NAMALWA (cell line): Measurements from ENCODE around the gene GRP.

Experiments
- DNase-seq: peaks from one replicate; pipeline ENCODE4 v3.0.0-alpha.2; 2015; ENCODE audit warnings: low spot score

The GRP gene

DNA sequence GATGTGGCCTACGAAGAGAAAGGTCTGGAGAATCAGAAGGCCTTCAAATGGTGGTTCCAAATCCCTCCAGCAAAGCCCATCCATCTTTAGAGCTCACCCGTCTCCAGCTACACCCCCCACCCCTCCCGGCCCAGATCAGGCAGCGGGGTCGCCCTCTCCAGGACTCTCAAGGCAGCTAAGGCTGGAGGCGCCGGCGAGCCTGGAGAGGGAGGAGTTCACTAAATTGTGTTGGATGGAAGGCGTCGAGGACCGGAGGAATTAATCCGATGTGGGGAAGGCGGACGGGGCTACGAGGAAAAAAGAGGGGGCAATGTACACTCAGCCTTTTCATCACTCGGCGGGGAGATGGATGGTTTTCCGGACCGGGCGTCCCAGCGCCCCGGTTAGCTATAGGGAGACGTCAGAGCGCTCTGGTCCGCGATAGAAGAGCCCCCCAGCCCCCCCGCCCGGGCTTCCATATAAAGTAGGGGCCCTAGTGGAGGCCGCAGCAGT is at the start of gene GRP:
GRP (plus strand) TSS at position 487 of the 492 bp plus-strand sequence. CDS start 108 bp downstream, outside the sequence.
- no peak for DNase-seq

DNA sequence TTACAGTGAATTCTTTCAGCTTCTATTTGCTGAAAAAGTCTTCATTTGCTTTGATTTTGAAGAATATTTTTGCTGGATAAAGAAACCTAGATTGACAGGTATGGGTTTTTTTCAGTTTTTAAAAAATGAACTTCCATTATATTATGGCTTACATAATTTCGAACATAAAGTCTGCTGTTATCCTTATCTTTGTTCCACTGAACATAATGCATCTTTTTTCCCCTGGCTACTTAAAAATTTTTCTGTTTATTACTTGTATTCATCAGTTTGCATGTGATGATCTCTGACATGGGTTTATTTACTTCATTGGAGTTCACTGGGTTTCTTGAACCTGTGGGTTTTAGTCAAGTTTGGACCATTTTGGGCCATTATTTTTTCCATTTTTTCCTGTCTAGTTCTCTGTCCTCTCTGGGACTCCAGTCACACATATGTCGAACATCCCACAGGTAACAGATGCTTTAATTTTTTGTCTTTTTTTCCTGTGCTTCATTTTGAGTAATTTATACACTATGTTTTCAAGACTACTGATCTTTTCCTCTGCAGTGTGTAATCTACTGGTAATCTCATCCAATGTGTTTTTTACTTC is 47.2 kb upstream of the GRP start:
- DNase-seq: no peak

DNA sequence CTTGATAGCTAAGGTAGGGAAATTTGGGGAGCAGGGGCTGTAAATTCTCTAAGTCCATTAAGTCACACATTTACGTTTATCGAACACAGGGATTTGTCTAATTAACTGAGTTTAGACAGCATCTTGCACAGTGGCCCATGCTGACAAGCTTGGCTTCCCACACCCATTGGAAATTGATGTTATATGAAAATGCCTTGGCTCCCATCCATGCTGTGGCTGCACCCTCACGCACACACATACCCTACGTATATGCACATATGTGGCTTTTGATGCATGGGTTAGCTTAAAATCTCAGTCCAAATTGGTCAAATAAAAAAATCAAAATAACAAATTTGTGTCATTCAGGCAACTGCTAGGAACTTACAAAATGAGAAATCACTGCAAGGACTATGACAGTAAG is 42.5 kb upstream of the GRP start:
- DNase-seq: no peak

DNA sequence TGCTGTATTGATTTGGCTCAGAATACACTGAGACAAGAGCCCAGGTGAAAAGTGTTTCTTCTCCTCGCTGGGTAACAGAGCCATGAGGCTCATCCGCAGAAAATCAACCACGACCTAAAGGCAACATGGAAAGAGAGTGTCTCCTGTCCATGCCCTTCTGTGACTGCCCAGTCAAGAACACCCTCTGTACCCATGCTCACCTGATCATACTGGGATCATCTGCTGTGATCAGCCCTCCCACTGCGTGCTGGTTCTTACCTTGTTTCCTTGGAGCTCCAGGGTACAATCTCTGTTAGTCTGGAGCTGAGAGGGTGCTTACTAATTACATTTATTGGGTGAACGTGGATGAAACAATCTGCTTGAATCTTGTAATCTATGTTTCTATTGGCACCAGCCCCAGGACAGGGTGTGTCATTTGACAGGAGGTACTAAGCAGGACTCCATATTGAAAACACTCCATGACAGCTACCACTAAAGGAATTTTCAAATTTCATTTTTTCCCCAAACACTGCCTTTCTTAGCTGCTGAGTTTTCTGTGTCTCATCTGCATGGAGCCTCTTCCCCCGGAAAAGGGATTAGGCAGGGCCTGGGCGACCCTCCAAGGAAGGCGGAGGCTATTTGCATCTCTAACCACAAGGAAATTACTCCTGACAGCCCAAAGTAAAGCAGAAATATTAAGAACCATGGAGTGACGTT is 39.7 kb upstream of the GRP start:
- DNase-seq: no peak

DNA sequence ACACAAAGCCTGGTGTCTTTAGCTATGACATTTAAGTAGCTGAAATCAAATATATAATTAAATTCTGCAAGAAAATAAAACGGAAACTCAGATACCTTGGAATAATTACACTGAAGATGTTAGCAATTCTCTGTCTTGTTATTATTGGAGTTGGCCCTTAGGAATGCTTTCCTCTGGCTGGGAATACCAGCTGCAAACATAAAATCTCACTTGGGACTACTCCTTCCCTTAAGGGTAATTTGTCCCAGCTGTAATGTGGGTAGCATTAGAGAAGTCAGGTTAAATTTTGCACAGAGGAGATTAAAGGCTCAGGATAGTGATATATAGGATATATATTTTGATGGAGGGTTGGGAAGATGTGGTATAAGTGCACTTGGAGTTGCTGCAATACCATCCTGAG is 37.3 kb upstream of the GRP start:
- no peak for DNase-seq

DNA sequence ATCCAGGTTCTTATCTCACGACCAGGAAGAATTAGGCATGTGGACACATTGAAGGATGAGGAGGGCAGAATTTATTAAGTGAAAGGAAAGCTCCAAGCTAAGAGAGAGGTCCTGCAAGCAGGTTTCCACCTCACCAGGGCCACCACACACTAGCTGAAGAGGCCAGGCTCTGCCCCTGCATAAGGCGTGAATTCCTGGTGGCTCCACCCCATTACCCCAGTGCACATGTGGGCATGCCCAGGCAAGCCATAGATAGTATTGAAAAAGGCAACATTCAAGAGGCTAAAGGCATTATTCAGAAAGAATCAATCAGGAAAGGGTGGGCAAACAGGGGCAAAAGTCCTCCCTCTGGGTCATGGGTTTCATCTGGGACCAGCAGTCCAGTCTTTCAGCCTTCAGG is 30.9 kb upstream of the GRP start:
- no peak for DNase-seq

DNA sequence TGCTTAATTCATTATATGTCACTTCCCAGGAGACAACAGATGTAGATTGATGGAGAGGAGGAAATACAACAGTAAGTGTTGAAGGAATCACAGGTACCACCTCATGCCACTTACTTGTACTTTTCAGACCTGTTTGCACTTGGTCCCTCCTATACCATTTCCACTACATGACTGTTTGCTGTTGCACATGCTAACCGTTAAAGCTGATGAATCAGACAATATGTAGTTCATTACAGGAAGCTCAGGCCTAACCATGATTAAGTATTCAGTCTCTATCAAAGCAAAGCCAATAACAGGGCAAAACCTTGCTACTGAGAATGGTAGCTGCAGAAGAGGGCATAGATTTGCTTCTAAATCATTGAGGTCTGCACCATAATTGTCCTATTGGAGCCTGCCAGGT is 30.2 kb upstream of the GRP start:
- no peak for DNase-seq

DNA sequence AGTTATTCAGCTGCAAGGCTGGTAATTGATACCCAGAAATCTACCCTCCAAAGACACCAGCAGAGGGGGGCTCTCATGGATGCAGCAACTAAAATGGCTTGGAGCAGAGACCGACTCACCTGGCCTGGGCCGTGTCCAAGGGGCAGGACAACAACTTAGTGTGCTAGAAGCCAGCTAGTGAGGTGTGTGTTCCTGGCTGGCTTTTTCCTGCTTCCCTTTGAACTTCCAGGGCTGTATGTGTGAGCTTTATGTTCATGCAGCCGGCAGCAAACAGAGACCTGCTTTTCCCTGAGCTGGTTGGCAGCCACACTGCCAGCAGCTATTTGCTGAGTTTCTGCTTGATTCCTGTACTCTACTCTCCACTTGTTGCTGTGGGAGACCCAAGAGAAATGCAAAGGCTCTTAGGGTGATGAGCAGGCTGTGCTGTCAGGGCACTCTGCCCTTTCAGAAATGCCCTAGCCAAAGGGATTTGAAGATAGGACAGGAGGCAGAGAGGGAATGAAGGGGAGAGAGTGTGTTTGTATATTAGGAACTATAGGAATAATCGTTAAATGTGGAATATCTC is 23.7 kb upstream of the GRP start:
- DNase-seq: no peak

DNA sequence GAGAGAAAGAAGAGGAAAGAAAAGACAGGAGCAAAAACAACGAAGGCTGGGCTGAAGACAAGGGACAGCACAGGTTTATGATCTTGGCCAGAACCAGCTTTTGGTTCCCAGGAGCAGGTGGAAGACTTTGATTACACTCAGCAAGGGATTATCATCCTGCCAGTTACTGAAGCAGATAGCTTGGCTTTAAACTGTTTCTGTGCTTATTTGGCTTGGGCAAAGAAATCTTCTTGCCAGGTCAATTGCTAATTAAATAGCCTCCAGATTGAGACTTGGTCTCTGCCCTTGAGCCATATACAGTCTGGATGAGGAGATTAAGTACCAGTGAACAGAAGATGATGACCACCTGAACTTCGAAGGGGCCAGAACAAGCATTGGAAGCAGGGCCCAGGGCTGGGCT is 22.3 kb upstream of the GRP start:
- DNase-seq: no peak

DNA sequence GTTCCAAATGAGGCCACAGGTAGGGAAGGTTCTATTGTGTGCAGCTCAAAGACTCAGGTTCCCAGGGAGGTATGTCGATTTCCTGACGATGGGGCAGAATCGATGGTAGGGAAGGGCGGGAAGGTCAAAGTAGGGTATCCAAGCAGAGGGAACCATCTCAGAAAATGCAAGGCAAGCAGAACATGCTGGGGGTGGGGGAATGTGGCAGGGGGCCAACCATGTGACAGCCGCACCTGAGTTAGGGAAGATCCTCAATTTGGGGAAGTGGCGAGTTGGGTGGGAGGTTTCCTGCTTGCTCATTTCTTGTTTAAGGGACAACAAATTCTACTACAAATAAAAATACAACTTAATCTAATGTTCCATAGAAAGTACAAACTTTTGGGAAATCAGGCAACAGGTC is 21.7 kb upstream of the GRP start:
- DNase-seq: no peak

DNA sequence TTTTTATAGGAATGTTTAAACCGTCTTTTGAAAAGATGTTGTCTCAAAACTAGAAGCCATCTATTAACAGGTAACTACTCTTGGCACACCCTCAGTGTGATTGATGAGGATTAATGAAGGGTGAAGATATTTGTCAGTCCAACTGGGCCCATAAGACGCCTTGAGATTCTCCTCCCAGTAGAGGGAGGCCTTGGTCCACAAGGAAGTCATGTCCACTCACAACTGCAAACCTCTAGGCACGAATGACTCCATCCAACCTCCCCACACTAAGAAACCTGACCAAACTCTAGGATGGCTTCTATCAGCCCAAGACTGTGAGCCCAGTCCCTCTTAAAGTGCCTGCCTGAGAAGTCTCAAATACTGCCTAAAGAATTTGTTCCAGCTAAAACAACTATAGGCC is 19.2 kb upstream of the GRP start:
- no peak for DNase-seq

DNA sequence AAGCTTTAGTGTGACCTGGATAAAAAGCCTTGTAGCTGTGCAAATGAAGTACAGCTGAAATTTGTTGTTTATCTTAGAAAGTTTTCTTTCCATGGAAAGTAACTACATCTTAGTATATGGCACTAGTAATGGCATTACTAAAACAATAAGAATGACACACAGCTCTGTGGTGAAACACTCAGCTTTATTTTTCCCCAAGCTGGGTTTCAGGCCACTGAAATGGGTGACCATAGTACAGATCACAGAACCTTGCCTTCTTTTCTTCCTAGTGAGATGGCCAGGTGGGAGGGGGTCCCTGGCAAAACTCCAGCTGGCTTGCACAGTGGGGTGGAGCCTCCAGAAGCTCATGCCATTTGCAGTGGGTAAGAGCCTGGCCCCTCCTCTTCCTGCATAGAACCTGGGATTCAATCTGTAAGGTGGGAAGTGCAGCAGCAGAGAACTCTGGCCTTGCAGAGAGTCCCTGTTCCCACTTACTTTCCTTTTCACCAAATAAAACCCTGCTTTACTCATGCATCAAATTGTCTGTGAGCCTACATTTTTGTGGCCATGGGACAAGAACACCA is 17.6 kb upstream of the GRP start:
- DNase-seq: no peak

DNA sequence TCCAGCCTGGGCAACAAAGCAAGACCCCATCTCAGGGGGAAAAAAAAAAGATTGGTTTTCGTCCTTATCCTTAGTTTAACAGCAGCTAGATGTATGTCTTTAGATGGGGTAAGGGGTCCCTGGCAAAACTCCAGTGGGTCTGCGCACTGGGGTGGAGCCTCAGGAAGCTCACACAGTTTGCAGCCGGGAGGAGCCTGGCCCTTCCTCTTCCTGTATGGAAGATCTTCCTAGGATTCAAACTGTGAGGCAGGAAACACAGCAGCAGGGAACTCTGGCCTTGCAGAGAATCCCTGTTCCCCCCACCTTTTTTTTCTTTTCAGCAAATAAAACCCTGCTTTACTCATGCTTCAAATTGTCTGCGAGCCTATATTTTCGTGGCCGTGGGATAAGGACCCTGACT is 12.5 kb upstream of the GRP start:
- no peak for DNase-seq

DNA sequence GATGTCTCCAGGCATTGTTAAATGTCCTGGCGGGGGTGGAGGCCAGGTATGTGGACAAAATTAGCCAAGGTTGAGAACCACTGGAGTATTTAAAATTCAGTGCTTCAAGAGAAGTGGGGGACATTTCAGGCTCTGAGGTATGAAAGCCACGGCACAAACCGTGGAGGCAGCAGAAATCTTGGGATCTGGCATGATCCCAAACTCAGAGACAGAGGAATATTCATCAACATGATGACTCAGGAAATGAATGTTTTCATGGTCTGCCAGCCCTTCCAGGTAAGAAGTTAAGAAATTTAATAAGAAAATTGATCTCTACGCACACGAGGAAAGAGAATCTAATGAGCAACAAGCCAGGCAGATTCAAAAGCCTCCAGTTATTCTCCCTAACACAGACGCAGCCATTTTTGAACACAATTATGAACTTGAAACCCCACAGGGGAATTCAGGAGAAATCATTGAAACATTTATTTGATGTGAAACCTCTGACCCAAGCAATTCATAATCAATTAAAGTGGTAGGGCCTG is 11.3 kb upstream of the GRP start:
- no peak for DNase-seq

DNA sequence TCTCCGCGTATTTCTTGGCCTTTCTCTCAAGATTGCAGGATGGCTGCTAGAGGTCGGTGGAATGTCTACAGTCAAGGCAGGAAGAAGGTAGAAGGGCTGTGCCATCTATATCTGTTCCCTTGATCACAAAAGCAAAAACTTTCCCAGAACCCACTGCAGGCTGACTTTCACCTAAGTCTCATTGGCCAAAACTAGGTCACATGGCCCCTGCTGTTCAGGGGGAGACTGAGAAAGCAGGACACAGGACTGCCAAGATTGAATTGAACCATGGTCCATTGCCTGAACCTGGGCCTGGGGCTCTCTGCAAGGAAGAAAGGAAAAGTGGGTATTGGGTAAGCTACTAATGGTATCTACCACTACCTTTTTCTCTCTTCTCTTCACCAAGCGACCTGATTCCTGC is 9.7 kb upstream of the GRP start:
- peak; percentile 24 for DNase-seq

DNA sequence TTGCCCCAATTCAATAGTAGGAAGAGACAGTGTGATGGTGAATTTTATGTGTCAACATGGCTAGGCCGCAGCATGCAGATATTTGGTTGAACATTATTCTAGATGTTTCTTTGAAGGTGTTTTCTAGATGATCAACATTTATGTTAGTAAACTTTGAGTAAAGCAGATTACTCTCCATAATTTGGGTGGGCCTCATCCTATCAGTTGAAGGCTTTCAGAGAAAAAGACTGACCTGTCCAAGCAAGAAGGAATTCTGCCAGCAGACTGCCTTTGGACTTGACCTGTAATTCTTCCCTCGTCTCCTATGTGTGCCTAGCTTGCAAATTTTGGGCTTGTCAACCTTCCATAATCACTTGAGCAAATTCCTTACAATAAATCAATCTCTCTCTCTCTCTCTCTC is 8.3 kb upstream of the GRP start:
- no peak for DNase-seq

DNA sequence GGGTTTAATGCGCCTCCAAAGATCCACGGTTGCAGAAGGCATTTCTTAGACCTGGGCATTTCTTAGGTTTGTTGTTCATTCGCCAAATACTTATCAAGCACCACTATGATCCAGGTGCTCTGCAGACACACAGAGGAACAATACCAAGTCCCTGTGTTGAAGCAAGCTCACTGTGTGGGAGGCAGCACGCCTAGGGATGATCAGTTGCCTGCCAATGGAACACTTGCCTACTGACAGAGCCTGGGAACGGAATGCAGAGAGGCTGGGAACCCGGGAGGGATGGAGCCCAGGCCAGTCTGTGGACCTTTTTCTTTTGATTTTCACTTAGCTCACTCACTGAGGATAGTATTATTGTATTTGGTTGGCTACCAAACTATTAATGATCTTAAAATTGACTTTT is 1.9 kb upstream of the GRP start:
- DNase-seq: no peak

DNA sequence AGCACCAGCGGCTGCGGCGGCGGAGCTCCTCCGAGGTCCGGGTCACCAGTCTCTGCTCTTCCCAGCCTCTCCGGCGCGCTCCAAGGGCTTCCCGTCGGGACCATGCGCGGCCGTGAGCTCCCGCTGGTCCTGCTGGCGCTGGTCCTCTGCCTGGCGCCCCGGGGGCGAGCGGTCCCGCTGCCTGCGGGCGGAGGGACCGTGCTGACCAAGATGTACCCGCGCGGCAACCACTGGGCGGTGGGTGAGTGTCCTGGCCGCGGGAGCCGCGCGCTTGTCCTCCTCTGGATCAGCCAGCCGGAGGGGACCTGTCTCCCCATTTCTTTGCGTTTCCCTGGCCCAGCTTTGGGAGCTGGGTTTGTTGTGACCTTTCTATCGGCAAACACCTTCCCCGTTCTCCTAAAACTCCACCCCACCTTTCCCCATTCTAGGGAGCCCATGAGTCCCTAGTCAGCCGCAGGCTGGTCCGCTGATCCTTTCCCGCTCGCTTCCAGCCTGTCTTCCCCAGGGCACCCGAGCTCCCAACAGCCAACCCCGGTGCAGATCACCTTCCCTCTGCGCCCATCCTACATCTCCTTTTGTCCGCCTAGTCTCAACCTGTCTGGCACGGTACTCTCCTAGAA is 316 bp downstream of the GRP start:
- no peak for DNase-seq

DNA sequence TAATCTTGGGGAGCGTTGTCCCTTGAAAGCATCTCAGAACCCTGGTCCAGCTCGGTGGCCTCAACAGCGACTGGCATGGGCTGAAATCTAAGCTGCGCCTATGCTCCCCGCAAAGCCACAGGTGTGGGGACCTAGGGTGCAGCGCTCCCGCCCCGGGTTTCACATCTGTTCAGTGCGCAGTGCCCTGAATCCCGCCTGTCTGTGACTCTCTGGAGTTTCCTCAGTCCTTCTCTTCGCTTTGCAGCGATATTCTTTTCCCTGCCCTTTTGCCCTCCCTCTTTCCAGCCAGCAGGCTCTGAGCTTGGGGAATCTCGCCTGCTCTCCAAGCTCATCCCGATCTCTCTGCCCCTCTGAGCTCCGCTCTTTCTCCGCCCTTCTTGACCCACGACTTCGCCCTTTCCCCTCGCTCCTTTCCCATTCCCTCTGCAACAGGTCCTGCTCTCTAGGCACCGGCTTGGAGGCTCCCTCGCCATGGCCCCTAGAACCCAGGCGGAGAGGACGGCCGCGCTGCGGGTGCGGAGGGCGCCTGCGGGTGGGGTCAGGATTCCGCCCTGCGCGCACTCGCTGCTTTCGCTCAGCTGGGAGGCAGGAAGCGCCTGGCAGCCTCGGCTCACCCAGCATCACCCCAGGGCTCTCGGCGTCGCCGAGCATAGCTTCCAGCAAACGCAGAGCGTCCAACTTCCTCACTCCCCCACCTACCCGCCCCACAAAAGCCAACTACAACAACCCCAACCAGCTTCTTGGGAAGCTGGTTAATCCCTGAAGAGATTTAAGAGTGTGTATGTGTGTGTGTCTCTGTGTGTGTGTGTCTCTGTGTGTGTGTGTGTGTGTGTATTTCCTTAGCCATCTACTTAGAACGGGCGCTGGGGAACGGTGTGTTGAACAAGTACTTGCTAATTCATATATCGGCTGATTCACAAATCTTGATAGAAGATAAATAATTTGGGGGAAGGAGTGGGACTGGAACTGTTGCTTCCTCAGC is 1.1 kb downstream of the GRP start:
- DNase-seq: no peak

DNA sequence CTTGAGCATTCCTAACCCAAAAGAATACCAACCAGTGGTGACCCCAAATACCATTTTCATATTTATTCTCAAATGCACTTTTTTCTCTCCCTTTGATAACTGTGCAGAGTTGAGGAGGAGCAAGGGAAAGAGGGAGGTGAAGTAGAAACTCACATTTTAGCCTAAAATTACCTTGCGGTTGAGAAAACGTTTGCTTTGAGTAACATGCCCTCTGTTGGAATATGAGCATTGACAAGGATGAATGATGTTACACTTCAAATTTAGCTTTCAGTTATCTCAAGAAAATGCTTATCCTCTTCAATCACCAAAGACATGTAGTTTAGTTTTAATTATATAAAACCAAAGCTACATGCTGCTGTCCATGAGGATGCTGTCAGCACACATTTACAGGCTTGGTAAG is 2.4 kb downstream of the GRP start:
- DNase-seq: no peak

DNA sequence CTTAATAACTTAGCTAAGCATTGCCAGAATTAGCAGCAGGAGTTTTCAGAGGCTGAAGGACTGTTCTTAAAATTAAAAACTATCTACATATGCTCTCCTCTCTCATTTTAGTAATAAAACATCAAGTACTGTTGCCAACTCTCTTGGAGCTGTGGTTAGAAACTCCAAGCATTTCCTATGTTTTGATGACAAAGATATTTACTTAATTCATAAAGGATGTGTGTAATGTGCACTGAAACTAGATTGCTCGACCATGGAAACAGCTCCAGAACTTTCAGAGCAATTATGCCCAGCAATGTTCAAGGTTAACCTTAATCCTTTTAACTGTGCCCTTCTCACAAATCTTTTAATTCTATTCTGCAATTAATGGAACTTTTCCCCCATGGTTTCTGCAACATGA is 8.4 kb downstream of the GRP start:
- no peak for DNase-seq

DNA sequence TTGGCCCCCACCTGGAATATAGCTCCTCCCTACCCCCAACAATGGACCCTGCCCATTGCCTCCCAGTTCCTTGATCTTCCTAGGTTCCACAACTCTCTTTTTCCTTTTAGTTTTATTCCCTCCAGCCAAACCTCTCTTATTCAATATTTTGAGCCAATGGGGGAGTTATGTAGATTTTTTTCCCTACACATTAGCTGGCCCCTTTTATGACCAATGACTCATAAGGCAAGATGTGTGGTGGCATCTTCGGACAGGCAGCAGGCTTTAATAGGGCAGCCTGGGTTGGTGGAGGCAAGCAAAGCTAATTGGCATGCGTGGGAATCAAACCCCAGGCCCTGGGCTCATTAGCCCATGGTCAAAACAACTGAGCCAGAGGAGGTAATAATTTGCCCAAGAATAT is 9.2 kb downstream of the GRP start:
- no peak for DNase-seq
